Measurements from ENCODE around the gene CCDC28B.
A peak's percentile ranks its signal among the peaks of the same experiment; 100 is the strongest.
"Not testable (repeated sequence)": the region's sequence is repeated elsewhere in the genome, so short reads cannot be mapped to it uniquely, and the experiment has no call there.

The CCDC28B gene
- total RNA-seq = 3.6 to 4.7 reads per million in 2 donors

DNA sequence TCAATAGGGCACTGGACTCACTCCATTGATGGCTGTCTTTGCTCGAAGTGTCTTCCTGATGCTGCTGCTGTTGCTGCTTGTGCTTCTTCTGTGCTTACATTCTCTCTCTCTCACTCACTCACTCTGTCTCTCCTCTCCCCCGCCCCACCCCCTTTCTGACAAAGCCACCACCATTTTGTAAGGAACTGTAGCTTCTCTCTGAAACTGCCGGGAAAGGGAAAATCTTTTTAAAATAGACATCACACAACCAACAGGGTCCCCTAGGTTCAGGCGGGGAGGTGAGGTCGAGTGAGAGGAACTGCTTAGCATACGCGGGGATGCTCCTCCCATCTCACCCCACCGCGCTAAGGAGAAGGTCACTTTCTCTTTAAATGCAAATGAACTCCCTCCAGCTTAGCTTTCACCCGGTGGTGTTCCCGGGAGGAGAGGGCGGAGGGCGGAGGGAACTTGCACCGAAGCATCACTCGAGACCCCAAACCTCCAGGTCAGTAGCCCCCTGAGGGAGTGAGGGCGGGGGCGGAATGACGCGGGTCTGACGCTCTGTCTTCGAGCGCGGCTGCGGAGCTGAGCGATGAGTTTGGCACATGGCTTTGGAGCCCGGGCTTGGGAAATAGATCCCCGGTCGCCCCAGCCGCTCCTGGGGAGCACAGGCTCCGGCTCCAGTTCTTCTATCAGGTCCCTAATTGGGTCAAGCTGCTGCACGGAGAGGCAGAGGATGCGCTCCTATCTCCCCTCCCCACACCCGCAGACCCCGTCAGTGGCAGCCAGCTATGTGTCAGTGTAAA lies at the start of gene CCDC28B:
TSS of gene CCDC28B (plus strand) at position 370 of the 785 bp plus-strand sequence. CDS start 1,341 bp downstream, outside the sequence.
- peak; percentile 42 for DNase-seq

DNA sequence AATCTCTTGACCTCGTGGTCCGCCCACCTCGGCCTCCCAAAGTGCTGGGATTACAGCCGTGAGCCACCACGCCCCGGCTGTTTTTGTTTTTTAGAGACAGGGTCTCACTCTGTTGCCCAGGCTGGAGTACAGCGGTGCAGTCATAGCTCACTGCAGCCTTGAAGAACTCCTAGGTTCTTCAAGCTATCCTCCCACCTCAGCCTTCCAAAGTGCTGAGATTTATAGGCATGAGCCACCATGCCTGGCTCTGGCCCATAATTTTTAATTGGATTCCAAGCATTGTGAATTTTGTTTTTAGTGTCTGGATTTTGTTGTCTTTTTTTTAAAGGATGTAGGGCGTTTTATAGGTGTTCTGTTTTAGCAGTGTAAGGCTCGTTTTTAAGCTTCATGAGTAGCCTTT lies 49.5 kb upstream of the CCDC28B start:
- DNase-seq = no peak

DNA sequence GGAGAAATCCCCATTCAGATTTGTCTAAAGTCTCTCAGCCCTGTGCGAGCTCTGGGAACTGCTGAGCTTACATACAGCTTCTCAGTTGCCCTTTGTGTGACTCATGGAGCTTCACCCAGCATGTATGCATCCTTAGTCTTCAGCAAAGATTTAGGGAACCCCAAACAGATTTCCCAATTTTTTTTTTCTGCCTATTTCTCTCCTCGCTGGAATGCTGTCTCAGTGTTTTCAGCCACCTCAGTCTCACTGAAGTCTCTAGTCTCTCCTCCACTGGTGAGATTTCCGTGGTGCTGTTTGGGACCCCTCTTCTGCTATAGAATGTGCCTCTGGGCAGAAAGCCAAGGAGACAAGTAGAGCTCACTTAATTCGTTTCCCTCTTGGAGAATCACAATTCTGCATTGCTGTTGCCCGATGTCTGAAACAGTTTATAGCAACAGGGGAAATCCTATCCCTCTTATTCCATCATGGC lies 49.0 kb upstream of the CCDC28B start:
- no peak for DNase-seq

DNA sequence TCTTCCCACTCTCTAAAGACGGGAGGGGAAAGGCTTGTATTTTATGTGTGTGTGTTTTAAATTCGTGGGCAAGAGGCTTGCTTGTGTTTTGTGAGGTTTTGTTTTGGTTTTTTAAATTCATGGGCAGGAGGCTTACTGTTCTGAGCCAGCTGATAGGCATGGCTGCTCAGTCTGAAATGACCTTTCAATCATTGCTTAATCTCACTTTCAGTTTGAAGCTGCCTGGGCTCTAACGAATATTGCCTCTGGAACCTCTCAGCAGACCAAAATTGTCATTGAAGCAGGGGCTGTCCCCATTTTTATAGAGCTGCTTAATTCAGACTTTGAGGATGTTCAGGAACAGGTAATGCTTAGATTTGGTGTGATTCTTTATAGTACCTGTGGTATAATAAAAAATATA lies 41.2 kb upstream of the CCDC28B start:
- no peak for DNase-seq

DNA sequence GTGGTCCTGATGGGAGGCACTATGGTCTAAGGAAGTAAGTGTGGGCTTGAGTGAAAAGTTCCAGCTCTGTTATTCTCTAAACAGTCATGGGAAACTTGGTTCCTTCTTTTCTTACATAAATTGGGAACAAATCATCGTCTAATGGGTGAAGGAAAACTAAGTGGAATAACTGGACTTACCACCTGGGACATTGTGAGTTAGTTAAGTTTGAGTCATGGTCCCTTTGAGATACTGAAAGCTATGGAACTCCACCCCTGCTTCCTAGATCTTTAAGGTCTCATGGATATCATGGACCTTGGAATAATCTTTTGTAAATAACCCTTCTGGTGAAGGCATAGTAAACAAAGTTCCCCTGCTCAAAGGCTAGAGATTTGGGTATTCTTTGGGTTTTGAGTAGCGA lies 37.0 kb upstream of the CCDC28B start:
- no peak for DNase-seq

DNA sequence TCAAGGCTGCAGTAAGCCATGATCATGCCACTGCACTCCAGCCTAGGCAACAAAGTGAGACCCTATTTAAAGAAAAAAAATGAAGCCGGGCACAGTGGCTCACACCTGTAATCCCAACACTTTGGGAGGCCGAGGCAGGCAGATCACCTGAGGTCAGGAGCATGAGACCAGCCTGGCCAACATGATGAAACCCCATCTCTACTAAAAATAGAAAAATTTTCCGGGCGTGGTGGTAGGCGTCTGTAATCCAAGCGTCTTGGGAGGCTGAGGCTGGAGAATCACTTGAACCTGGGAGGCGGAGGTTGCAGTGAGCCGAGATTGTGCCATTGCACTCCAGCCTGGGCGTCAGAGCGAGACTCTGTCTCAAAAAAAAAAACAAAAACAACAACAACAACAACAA lies 34.8 kb upstream of the CCDC28B start:
- not testable (repeated sequence) for DNase-seq

DNA sequence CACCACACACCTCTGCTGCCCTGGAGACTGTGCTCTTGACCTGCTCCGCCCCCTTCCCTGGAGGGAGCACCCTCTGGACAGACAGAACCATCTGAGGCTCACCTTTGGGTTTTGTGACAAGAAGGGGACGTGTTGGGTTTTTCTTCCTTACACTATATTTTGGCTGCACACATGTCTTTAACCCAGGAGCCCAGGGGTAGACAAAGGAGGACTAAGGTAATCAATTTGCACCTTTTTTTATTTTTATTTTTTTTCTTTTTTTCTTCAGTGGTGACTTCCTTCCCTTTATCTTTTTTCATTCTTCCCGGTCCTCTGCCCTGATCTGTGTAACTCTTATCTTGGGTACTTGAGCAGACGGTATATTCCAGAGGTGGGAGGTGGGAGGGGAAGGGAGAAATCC lies 29.4 kb upstream of the CCDC28B start:
- no peak for DNase-seq

DNA sequence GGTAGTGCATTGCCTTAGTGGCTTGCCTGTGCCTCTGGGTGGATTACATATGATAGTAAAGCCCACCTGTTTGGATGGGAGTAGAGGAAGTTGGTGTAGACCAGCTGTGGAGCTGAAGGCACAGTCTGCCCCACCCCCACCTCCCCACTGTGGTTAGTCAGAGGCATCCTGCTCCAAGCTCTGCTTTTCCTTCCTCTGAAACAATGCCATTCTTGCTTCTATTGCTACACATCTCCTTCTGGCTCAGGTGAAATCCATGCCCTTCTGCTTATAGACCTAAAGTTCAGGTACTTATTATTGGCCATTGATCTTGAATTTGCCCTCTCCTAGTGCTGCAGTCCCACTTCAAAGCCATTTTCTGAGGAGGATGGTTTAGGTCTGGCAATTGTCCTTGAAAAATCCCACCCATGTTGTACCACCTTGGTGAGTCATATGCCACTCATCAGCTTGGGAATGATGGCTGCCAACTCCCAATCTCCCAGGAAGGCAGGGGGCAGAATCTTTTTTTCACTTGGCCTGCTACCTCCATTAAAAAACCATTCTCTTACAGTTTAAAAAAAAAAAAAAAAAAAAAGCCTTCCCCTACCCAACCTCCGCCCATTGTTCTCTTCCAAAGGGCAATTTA lies 27.7 kb upstream of the CCDC28B start:
- no peak for DNase-seq

DNA sequence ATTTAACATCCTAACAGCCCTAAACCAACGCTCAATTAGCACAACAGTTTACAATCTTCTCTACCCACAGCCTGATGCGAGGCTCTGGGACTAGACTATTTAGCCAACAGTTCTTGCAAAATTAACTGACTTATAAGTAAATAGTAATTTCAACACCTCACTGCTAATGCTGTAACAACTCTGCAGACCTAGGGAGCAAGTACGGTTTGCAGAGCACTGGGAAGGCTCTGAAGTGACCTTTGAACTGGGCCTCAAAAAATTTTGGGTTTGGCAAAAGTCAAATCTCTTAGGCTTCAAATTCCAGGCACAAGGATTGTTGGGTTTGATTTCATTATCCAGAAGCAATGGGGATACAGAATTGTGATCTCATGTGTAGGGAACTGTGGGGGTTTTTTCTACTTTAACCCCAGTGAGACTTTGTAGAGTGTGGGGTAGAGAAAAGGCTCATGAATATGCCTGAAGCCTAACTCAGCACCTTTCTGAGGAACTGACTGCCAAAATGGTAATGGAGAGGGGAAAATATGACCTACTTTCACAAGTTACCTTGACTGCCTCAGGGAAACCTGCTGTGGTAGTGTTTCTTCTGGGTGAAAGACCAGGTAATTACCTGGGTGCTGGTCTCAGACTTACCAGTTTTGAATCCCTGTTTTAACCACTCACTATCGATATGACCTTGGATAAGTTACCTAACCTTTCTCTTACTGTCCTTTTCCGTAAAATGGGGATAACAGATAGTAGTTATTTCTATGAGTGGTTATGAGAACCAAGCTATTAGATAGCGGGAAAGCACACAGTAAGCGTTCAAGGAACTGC lies 21.8 kb upstream of the CCDC28B start:
- no peak for DNase-seq

DNA sequence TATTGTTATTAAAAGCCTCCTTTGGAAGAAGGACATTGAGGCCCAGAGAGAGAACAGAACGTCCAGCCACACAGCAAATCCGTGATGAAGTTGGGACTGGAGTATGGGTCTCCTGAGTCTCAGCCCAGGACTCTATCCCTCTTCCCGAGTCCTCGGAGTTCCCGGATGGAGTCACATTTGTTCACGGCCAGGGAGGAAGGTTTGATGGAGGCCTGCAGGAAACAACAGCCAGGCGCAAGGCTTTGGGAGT lies 21.3 kb upstream of the CCDC28B start:
- no peak for DNase-seq

DNA sequence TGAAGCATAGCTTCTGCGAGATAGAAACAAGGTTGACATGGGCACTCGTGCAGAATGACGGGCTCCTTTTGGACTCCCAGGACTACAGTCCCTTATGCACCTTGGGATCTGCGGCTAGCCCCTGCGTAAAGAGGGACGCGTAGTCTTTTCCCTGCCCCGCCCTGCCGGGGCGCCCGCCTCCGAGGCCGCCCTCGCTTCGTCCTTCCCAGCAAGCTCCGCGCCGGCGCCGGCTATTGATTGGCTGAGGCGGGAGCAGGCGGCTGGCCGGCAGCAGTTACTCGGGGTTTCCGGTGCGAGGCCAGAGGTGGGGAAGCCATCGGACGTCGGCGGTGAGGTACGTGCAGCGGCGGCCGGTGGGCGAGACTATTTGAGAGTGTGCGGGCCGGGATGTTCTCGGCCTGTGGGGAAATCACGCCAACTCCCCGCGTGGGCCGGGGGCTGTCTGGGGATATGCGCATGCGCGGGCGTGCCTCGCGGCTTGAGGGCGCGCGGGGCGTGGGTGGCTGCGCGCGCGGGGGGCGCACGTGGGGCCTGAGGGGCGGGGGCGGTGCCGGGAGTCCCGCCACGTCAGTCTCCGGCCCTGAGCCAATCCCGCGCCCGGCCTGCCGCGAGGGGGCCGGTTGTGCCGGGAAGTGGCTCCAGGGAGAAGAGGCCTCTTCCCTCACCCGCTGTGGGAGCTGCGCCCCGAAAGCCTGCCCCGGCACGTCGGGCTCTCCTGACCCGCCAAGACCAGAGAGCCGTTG lies 20.8 kb upstream of the CCDC28B start, which contains the start of gene TXLNA:
TSS of gene TXLNA (plus strand) at position 233 of the 743 bp plus-strand sequence. CDS start 671 bp downstream, outside the sequence.
- DNase-seq = peak; percentile 79

DNA sequence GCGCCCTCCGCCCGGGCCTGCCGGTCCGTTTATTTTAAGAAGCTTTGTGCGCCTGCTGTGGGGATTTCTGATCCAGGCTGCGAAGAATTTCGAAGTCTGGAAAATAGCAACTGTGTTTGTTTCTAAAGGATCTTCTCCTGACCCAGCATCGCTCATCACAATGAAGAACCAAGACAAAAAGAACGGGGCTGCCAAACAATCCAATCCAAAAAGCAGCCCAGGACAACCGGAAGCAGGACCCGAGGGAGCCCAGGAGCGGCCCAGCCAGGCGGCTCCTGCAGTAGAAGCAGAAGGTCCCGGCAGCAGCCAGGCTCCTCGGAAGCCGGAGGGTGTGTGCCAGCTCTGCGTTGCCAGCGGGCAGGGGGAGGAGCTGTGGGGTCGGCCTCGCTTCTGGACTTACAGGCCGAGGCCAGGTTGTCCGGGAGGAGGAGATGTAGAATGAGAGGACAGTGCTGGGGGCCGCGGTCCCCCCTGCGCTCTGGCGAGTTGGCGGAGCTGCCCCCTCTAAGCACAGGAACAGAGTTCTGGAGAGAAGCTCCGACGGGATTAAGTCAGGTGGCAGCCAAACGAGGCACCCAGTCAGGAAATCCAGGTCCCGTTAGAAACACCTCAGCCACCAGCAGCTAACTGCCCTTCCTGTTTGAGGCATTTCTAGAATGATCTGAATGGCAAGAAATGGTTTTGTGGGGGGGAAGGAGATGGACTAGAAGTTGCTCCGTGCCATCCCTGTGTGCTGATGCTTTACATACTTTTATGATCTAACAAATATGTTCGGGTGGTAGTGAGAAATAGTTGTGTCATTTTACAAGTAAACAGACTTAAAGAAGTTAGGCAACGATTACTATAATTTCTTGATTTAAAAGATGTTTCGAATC lies 20.0 kb upstream of the CCDC28B start:
- DNase-seq = no peak

DNA sequence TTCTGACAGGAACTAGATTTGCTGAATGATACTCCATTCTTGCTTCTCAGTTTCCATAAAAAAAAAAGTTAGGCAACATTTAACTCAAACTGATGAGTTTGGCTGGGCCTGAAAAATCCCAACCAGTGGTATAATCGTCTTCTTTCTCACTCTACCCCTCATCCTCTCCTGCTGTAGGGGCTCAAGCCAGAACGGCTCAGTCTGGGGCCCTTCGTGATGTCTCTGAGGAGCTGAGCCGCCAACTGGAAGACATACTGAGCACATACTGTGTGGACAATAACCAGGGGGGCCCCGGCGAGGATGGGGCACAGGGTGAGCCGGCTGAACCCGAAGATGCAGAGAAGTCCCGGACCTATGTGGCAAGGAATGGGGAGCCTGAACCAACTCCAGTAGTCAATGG lies 19.3 kb upstream of the CCDC28B start:
- DNase-seq = no peak

DNA sequence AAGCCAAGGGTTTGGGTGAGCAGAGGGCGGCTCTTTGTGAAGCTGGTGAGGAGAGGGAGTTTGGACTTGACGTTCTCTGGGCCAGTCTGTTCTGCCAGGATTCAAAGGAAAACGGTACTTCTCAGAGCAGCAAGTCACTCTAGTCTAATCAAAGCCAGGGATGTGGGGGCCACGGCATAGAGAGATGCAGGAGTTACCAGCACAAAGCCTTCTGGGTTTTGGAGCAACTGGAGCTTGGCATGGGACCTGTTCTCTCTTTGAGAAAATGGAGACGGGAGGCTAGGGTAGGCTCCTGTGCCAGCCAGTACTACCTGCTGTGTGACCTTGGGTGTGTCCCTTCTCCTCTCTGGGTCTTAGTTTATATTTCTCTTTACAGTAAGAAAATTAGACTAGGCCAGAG lies 18.8 kb upstream of the CCDC28B start:
- DNase-seq = no peak

DNA sequence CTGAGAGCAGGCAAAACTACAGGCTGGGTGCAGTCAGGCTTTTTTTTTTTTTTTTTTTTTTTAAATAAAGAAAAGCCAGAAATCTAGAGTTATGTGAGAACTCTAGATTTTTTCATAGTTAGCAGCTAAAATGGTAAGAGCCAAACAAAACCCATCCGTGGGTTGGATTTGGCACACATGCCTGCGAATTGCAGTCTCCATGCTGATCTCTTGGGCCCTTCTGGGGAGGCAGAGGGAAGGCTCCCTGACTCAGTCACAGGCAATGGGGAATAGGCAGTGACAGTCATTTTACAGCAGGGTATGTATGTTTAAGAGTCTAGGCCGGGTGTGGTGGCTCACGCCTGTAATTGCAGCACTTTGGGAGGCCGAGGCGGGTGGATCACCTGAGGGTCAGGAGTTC lies 18.3 kb upstream of the CCDC28B start:
- no peak for DNase-seq

DNA sequence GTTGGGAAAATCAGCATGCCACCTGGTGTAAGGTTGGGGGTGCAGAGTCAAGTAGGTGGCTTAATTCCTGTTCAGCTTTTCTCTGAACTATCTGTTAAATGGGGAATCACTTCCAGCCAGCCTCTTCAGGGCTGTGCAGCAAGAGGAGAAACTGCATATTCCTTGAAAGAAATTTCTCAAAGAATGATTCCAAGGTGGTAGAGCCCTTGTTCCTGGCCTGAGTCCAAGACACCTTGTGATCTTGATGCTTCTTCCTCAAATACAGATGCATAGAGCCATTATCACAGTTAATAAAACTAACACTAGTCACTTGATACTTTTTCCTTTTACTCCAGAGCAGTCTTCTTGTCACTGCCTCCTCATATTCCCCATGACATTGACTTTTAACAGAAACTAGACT lies 15.7 kb upstream of the CCDC28B start:
- no peak for DNase-seq

DNA sequence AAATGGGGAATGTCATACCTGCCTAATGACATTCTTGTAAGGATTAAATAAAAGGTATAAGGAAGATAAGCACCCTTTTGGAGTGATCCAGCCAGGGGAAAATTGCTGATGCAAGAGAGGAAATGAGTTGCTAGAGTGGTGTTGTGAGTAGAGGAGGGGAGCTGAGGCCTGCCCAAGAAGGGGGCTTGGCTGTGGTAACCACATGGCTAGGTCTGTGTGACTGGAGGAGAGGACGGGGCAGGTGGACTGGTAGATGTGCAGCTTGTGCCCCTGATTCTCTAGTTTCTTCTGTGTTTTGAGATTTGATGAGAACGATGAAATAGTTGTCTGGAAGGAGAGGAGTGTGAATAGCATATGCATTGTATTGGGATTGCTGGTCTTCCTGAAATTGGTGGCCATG lies 14.3 kb upstream of the CCDC28B start:
- no peak for DNase-seq

DNA sequence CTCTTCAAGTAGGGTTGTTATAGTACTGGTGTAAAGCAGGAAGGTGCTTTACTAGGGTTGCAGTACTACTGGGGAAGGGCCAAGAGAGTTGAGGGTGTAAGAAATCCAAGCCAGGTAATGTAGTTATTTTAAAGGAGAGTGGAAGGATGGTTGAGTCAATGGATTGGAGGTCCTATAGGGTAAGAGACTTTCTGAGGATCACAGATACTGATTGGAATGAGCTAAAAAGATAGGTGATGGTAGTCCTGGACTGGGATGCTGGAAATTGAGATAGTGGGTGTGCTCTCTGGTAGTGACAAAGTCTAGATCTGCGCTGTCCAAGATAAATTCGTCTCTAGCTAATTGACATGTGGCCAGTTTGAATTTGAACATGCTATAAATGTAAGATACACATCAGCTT lies 13.9 kb upstream of the CCDC28B start:
- DNase-seq = no peak

DNA sequence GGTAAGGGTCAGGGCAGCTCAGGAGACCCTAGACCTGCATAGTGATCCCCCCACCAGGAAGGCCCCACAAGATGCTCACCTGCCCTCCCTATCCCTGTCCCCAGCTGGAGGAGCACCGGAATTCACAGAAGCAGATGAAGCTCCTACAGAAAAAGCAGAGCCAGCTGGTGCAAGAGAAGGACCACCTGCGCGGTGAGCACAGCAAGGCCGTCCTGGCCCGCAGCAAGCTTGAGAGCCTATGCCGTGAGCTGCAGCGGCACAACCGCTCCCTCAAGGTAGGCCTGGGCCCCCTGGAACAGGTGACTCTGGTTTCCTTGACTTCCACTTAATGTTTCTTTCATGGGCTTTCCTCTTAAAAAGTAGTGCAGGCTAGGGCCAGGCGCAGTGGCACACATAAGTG lies 12.5 kb upstream of the CCDC28B start:
- DNase-seq = no peak

DNA sequence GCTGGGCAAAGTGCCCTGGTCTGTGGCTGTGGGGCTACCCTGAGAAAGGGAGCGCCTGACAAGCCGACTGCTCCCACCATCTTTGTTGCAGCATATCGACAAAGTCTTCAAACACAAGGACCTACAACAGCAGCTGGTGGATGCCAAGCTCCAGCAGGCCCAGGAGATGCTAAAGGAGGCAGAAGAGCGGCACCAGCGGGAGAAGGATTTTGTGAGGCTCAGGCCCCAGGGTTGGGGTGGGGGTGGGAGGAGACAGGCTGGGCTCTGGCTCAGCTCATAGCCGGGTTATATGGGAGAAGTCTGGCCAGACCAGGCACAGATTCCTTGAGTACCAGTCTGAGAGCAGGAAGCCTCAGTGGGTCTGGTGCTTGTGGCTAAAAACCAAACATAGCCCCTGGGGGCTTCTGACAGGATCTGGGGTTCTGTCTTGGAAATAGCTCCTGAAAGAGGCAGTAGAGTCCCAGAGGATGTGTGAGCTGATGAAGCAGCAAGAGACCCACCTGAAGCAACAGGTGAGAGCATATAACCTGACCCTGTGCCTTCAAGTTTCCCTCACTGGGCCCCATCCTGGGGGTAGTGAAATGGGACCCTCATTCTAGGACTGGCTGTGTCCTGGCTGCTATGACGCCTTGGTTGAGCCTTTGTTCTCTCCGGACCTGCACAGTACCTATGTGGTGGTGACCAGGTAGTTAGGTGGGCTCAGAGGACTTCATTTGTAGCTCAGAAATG lies 8.0 kb upstream of the CCDC28B start:
- no peak for DNase-seq

DNA sequence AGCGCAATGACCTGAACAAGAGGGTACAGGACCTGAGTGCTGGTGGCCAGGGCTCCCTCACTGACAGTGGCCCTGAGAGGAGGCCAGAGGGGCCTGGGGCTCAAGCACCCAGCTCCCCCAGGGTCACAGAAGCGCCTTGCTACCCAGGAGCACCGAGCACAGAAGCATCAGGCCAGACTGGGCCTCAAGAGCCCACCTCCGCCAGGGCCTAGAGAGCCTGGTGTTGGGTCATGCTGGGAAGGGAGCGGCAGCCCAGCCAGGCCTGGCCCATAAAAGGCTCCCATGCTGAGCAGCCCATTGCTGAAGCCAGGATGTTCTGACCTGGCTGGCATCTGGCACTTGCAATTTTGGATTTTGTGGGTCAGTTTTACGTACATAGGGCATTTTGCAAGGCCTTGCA lies 5.4 kb upstream of the CCDC28B start:
- no peak for DNase-seq

Measured in T-helper 9 cell (primary cell).